HG03520 (cell line): ENCODE data around the gene TBC1D24.
"Not testable (repeated sequence)": the region's sequence is repeated elsewhere in the genome, so short reads cannot be mapped to it uniquely, and the experiment has no call there.

Experiments used
- ATAC-seq: cut with Tn5 transposase; IDR thresholded peaks from one replicate; pipeline ENCODE4 v1.9.1; 2021; ENCODE audit warnings: mild to moderate bottlenecking, moderate library complexity; ENCODE audit not compliant: unreplicated experiment

Gene TBC1D24

GRCh38 chr16:2554709-2555425 is 79.9 kb downstream of the TBC1D24 start:
- ATAC-seq = not testable (repeated sequence)
